NCI-H1105 (cell line): ENCODE data around the gene PRR12.

Experiments
- DNase-seq: peaks from one replicate; lab custom pipeline; 2025; lab: John Stamatoyannopoulos, UW

Gene PRR12

GRCh38 chr19:49666120-49666444 lies 75.1 kb downstream of the PRR12 start:
- no peak for DNase-seq

GRCh38 chr19:49667473-49667872 lies 76.5 kb downstream of the PRR12 start:
- no peak for DNase-seq

- DNase-seq = no peak
Observed at GRCh38 chr19:49669516-49669915, 78.5 kb downstream of the PRR12 start.

- peak; percentile 70 for DNase-seq
Observed at GRCh38 chr19:49672131-49672919, 81.3 kb downstream of the PRR12 start.
